ENCODE results near the gene TNFSF18.

- TF ChIP-seq, protein P1, sequence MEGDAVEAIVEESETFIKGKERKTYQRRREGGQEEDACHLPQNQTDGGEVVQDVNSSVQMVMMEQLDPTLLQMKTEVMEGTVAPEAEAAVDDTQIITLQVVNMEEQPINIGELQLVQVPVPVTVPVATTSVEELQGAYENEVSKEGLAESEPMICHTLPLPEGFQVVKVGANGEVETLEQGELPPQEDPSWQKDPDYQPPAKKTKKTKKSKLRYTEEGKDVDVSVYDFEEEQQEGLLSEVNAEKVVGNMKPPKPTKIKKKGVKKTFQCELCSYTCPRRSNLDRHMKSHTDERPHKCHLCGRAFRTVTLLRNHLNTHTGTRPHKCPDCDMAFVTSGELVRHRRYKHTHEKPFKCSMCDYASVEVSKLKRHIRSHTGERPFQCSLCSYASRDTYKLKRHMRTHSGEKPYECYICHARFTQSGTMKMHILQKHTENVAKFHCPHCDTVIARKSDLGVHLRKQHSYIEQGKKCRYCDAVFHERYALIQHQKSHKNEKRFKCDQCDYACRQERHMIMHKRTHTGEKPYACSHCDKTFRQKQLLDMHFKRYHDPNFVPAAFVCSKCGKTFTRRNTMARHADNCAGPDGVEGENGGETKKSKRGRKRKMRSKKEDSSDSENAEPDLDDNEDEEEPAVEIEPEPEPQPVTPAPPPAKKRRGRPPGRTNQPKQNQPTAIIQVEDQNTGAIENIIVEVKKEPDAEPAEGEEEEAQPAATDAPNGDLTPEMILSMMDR (IDR thresholded peaks at IDR 0.05; ENCODE audit: low read depth, low read length), result no peak
- TF ChIP-seq EZH2phosphoT487 (IDR thresholded peaks at IDR 0.05; ENCODE audit: low read depth), result no peak
These were observed 47.4 kb upstream of the TNFSF18 start for GRCh38 chr1:173098117-173098516.
